Right atrium auricular region (tissue), 2 donors: ENCODE data around the gene SIGLEC15. TPM values are rescaled to one million over a fixed set of nuclear protein-coding genes. Genes with fewer than 3 reads are reported as not detected.
"Not testable (repeated sequence)": the region's sequence is repeated elsewhere in the genome, so short reads cannot be mapped to it uniquely, and the experiment has no call there.

Experiments used
- DNase-seq: peaks from one replicate; pipeline ENCODE4 v3.0.0-alpha.2; 2019; ENCODE audit warnings: low spot score
- H3K27ac ChIP-seq, 2 donors: fragments of 200-600 bp; sonication (generic); 1 replicate in 1 of 2; 2 replicates in 1 of 2; pipeline ENCODE4 v1.5.1; 2016 to 2019
- H3K27me3 ChIP-seq, 2 donors: fragments of 200-600 bp; sonication (generic); one replicate each; pipeline versions ENCODE4 v1.5.1 to v1.6.0; 2017 to 2019
- H3K36me3 ChIP-seq: fragments of 200-600 bp; sonication (generic); one replicate; pipeline ENCODE4 v1.5.1; 2016
- H3K4me1 ChIP-seq, 2 donors: fragments of 200-600 bp; sonication (generic); one replicate each; pipeline versions ENCODE4 v1.5.1 to v1.6.0; 2017 to 2019
- H3K4me3 ChIP-seq, 2 donors: fragments of 200-600 bp; sonication (generic); 1 replicate in 1 of 2; 2 replicates in 1 of 2; pipeline ENCODE4 v1.5.1; 2017 to 2019; ENCODE audit warnings: mild to moderate bottlenecking in 1 of 2, moderate library complexity in 1 of 2
- H3K9me3 ChIP-seq, 2 donors: fragments of 200-600 bp; sonication (generic); one replicate each; pipeline ENCODE4 v1.5.1; 2019
- CTCF ChIP-seq, 2 donors: fragments of 200-600 bp; sonication (generic); IDR thresholded peaks; one replicate each; pipeline ENCODE4 v1.5.1; 2019; ENCODE audit warnings: antibody characterized with exemption in 2 of 2
- total RNA-seq, 2 donors: library from RNA; depleted of rRNA; stranded (reverse); fragments of >200 nt; gene quantifications; one replicate each; pipeline ENCODE4 v1.1.0, GENCODE V29; 2016

The SIGLEC15 gene
- total RNA-seq, 2 donors from 2014 or later: 1.9 TPM; not detected in 1

DNA sequence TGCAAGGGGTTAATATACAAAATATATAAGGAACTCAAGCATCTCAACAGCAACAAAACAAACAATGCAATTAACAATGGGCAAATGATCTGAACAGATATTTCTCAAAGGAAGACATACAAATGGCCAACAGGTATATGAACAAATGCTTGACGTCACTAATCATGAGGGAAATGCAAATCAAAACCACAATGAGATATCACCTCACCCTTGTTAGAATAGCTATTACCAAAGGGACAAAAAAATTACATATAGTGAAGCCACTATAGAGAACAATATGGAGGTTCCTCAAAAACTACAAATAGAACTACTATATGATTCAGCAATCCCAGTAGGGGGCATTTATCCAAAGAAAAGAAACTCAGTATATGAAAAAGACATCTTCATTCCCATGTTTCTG is 3.8 kb upstream of the SIGLEC15 start:
- H3K27me3 ChIP-seq: no peaks in the 10 kb centered on the region
- H3K27ac ChIP-seq: no peak overlapping the region
- no peaks in the 10 kb centered on the region for H3K4me1 ChIP-seq
- no peaks in the 10 kb centered on the region for H3K36me3 ChIP-seq
- DNase-seq: no peak
- H3K9me3 ChIP-seq: no peaks in the 10 kb centered on the region
- no peak for TF ChIP-seq CTCF (IDR thresholded peaks at IDR 0.05)
- no peak overlapping the region for H3K4me3 ChIP-seq

DNA sequence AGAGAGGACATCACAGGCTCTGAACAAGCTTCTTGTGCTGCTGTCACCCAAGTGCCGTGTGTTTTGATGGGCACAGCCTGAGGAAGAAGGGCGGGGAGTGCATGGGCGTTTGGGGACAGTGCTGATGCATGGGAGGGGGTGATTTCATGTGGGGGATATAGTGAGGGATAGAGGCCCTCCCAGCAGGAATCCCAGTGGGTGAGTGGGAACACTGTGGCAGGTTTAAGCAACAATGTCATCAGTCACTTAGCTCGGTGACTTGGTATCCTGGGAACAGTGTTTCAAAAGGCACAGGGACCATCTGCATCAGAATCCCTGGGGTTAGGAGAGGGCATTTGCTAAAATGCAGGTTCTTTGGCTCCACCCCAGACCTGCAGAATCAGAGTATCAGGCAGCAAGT is 609 bp downstream of the SIGLEC15 start:
- no peaks in the 10 kb centered on the region for H3K36me3 ChIP-seq
- H3K27ac ChIP-seq: no peak overlapping the region
- no peak overlapping the region for H3K4me3 ChIP-seq
- TF ChIP-seq CTCF (IDR thresholded peaks at IDR 0.05): no peak
- H3K4me1 ChIP-seq: peaks cover 0 to 25% of the 10 kb centered on the region in 2 donors
- no peaks in the 10 kb centered on the region for H3K27me3 ChIP-seq
- no peak for DNase-seq
- H3K9me3 ChIP-seq: no peaks in the 10 kb centered on the region

DNA sequence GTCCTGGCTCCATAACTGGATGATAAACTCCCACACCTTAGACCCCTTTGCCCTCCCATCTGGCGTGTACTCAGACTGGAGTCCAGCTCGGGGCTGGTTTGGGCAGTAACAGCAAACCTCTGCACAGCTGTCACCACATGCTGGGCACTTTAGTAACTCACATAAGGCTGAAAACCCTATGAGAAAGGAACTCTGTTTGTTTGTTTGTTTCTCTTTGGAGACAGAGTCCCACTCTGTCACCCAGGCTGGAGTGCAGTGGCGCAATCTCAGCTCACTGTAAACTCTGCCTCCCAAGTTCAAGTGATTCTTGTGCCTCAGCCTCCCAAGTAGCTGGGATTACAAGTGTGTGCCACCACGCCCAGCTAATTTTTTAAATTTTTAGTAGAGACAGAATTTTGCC is 1.2 kb downstream of the SIGLEC15 start:
- not testable (repeated sequence) for H3K27me3 ChIP-seq, H3K27ac ChIP-seq, H3K9me3 ChIP-seq, H3K36me3 ChIP-seq, H3K4me3 ChIP-seq, DNase-seq
- H3K4me1 ChIP-seq: peaks cover 0 to 25% of the 10 kb centered on the region in 2 donors

DNA sequence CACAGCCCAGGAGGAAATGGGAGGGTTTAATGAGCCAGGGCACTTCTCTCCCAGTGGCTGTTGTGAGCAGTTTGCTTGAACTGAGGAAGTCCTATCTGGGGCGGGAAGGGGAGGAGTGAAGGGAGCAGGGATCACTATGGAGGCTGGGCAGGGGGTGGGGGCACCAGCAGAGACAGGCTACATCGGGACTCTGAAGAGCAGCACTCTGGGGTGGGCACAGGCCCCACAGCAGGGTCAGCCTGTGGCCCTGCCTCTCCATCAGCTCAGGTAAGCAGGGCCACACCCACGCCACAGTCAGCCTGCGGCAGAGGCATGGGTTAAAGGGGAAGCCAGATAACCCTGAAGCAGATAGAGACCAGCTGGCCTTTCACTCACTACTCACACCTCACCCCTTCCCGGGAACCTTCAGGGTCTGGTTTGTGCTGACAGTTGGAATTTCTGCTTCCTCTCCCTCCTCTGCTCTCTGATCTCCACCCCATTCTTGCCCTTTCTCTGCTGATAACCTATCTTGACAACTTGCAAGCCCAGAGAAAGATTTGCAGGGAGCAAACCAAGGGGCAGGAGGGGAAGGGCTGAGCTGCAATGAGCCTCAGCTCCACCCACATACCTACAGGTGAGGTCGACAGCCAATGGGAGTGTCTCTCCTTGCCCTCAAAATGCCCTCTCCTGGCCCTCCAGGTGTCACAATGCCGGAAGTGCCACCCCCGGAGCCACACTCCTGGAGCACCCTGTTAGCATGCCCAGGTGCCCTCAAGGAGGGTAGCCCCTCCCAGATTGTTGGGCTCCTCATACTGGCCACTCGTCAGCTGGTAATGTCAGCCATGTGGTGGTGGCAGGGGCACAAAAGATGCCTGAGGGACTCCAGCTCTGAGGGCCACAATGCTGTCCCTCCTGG is 3.7 kb downstream of the SIGLEC15 start:
- no peak overlapping the region for H3K4me3 ChIP-seq
- DNase-seq: no peak
- no peak for TF ChIP-seq CTCF (IDR thresholded peaks at IDR 0.05)
- H3K27ac ChIP-seq: no peak overlapping the region
- H3K27me3 ChIP-seq: no peaks in the 10 kb centered on the region
- no peaks in the 10 kb centered on the region for H3K36me3 ChIP-seq
- no peaks in the 10 kb centered on the region for H3K9me3 ChIP-seq
- H3K4me1 ChIP-seq: peaks cover 0 to 25% of the 10 kb centered on the region in 2 donors

DNA sequence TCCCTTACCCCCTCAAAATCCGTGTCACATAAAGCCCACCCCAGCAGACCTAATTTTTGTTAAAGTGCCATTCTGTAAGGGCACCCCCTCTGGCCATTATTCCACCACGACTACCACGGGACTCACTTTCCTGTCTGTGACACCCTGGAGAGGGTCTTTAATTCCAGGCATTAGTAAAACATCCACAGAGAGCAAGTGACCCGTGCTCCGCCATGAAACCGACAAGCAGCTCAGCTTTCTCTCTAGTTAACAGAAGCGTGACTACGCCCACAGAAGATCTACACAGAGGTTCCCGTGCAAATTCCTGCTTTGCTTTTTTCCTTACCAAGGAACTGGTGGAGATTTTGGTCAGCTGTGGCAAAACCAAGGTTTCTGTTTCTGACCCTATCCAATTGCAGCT is 4.4 kb downstream of the SIGLEC15 start:
- no peak overlapping the region for H3K4me3 ChIP-seq
- no peak overlapping the region for H3K27ac ChIP-seq
- no peak for DNase-seq
- no peak for TF ChIP-seq CTCF (IDR thresholded peaks at IDR 0.05)
- H3K9me3 ChIP-seq: no peaks in the 10 kb centered on the region
- peaks cover 0 to 25% of the 10 kb centered on the region in 2 donors for H3K4me1 ChIP-seq
- no peaks in the 10 kb centered on the region for H3K36me3 ChIP-seq
- no peaks in the 10 kb centered on the region for H3K27me3 ChIP-seq

DNA sequence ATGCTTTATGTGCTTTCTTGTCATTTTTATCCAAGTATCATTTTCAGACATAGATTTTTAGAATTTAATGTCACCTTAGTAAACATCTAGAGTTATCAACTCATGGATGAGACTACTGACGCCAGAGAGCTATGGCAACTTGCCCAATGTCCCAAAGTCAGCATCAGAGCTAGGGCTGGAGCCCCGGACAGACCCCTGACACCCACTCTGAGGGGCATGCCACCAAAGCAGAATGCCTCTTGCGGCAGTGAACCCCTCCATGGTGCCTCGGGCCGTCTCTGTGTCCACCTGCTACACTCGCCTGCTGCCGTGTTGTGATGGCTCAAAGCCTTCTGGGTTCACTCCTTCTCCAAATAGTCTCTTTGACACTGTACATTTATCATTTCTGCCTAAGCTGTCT is 5.4 kb downstream of the SIGLEC15 start:
- no peak for TF ChIP-seq CTCF (IDR thresholded peaks at IDR 0.05)

More for the DNA sequence above, 5.4 kb downstream of the SIGLEC15 start:
- Histone ChIP-seq H3K27me3 (no peaks in the 10 kb centered on the region), H3K4me3 (no peak overlapping the region), H3K27ac (no peak overlapping the region), H3K36me3 (no peaks in the 10 kb centered on the region), H3K4me1 (peaks cover 0 to 25% of the 10 kb centered on the region in 2 donors), H3K9me3 (no peaks in the 10 kb centered on the region)
- no peak for DNase-seq
